ENCODE data around the gene ATP6V0C. TPM values are rescaled to one million over a fixed set of nuclear protein-coding genes. Genes with fewer than 3 reads are reported as not detected.
A peak's percentile ranks its signal among the peaks of the same experiment; 100 is the strongest.

The ATP6V0C gene
- total RNA-seq, 1 donor from 2014 or later = 7.9 TPM

DNA sequence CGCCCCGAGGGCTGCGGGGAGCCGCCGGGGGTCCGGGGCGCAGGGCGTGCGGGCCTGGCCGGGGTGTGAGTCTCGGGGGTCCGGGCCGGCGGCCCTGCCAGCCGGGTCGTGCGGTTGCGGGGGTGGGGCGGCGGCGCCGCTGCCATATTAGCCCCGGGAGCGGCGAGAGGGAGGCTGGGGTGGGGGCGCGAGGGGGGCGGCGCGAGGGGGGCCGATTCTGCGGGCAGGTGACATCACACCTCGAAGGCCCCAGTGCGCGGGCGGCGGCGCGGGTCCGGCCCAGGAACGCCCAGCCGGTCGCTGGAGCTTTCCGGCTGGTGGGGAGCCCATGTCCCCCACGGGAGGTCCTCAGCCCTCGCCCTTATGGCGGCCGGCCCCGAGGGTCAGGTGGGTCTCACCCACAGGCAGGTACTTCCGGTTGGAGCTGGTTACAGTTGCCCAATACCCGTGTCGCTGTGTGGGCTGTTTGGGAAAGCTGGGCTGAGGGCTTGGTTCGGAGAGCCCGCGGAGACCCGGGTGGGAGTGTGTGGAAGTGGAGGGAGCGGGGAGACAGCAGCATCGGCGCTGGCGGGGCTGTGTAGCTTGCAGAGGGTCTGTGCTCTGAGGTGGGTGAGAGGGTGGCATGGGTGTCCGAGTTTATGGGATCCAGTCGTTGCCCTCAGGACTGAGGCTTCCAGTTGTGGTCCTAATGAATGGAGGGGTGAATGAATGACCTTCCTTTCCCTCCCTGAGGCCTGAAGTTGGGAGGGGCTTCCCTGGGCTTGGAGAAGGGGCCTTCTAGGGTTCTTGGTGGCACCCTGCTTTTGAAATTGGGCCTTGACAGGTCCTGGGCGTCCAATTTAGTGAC is 804 bp downstream of the ATP6V0C start:
- peaks cover 16% of the 10 kb centered on the region for H3K36me3 ChIP-seq (ENCODE audit: control insufficient read depth, insufficient read depth, low read length)
- FAIRE-seq (no peak), DNase-seq (ENCODE audit: low read depth) (no peak)
- H3K27me3 ChIP-seq (ENCODE audit: control insufficient read depth, insufficient read depth, low read length) = no peaks in the 10 kb centered on the region
- TF ChIP-seq CTCF (IDR thresholded peaks at IDR 0.05; ENCODE audit: insufficient read depth, low read length, severe bottlenecking) = no peak
- H3K4me3 ChIP-seq (ENCODE audit: low read depth, low read length) = peak overlapping the region; percentile 97

DNA sequence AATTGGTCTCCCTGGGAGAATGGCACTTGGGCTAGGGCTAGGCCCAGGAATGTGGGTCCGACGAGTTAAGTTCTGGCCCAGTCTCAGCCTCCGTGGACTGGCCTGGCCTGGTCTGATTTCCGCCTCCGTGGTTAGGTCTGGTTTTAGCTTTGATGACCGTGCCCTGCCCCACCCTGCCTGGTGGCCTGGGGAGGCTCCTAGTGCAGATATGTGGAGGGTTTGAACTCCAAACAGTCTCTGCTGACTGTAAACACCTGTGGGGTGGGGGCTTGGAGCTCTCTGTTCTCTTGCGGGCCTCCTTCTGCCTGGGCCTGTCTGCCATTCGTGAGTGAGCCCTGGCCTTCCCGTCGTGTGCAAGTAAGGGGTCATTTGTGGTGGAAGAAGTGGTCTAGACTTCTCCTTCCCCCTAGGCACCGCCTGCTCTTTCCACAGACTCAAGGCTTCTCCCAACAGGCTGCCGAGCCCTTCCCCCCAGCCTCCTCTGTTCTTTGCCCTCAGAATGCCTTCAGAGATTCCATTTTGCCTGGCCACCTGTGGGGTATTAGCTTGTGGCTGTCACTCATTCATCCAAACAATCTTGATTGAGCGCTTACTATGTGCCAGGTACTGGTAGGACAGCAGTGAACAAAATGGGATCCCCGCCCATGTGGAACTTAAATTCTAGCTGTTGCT is 1.6 kb downstream of the ATP6V0C start:
- Histone ChIP-seq H3K36me3 (ENCODE audit: control insufficient read depth, insufficient read depth, low read length) (peaks cover 19% of the 10 kb centered on the region), H3K27me3 (ENCODE audit: control insufficient read depth, insufficient read depth, low read length) (no peaks in the 10 kb centered on the region), H3K4me3 (ENCODE audit: low read depth, low read length) (peak overlapping the region; percentile 97)
- no peak for TF ChIP-seq CTCF (IDR thresholded peaks at IDR 0.05; ENCODE audit: insufficient read depth, low read length, severe bottlenecking)
- DNase-seq (ENCODE audit: low read depth) = no peak
- no peak for FAIRE-seq

GRCh38 chr16:2516391-2517240 is 2.9 kb downstream of the ATP6V0C start:
- no peak for TF ChIP-seq CTCF (IDR thresholded peaks at IDR 0.05; ENCODE audit: insufficient read depth, low read length, severe bottlenecking)
- peak; percentile 15 for DNase-seq (ENCODE audit: low read depth)
- no peak for FAIRE-seq
- peaks cover 22% of the 10 kb centered on the region for H3K36me3 ChIP-seq (ENCODE audit: control insufficient read depth, insufficient read depth, low read length)
- H3K27me3 ChIP-seq (ENCODE audit: control insufficient read depth, insufficient read depth, low read length) = no peaks in the 10 kb centered on the region
- peak overlapping the region; percentile 2 for H3K4me3 ChIP-seq (ENCODE audit: low read depth, low read length)

- no peak for FAIRE-seq
- no peak for DNase-seq (ENCODE audit: low read depth)
- Histone ChIP-seq H3K27me3 (ENCODE audit: control insufficient read depth, insufficient read depth, low read length) (no peaks in the 10 kb centered on the region), H3K4me3 (ENCODE audit: low read depth, low read length) (no peak overlapping the region), H3K36me3 (ENCODE audit: control insufficient read depth, insufficient read depth, low read length) (peaks cover 22% of the 10 kb centered on the region)
- TF ChIP-seq CTCF (IDR thresholded peaks at IDR 0.05; ENCODE audit: insufficient read depth, low read length, severe bottlenecking) = no peak
Observed at GRCh38 chr16:2517954-2518605, 4.3 kb downstream of the ATP6V0C start.

DNA sequence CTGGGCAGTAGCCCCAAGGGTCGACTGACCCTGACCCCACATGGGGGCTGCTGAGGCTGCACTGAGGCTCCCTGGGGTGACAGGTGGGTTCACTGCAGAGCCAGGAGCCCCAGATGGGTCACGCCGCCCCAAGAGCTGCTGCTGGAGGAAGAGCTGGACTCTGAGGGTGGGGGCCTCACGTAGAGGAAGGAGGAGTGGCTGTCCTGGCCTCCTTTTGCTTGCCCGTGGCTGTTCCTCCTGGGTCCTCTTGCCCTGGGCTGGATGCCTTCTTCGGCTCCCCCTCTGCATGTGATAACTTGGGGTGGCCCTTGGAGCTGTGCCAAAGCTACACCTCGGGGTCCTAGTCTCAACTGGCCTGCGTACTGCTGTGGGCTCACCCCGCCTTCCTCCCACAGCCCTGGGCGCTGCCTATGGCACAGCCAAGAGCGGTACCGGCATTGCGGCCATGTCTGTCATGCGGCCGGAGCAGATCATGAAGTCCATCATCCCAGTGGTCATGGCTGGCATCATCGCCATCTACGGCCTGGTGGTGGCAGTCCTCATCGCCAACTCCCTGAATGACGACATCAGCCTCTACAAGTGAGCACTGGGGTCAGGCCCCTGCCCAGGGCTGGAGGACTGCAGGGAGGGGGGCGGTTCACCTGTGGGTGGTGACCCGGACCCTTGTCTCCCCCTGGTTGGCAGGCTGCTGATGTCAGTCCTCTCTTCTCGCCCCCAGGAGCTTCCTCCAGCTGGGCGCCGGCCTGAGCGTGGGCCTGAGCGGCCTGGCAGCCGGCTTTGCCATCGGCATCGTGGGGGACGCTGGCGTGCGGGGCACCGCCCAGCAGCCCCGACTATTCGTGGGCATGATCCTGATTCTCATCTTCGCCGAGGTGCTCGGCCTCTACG is 5.3 kb downstream of the ATP6V0C start:
- no peak for FAIRE-seq
- TF ChIP-seq CTCF (IDR thresholded peaks at IDR 0.05; ENCODE audit: insufficient read depth, low read length, severe bottlenecking) = no peak
- no peak for DNase-seq (ENCODE audit: low read depth)
- H3K4me3 ChIP-seq (ENCODE audit: low read depth, low read length) = no peak overlapping the region
- no peaks in the 10 kb centered on the region for H3K27me3 ChIP-seq (ENCODE audit: control insufficient read depth, insufficient read depth, low read length)
- peaks cover 29% of the 10 kb centered on the region for H3K36me3 ChIP-seq (ENCODE audit: control insufficient read depth, insufficient read depth, low read length)

Measured in bronchial epithelial cell (primary cell).